Mesodermal cell (in vitro differentiated cells): ENCODE results near the gene ATP8B1.

ENCODE experiments used
- H3K27ac ChIP-seq: 2 replicates; pipeline ENCODE4 v1.7.0; 2013; ENCODE audit warnings: mild to moderate bottlenecking, low read depth, low read length, moderate library complexity; ENCODE audit not compliant: severe bottlenecking
- H3K36me3 ChIP-seq: 2 replicates; pipeline ENCODE4 v1.7.1; 2013; ENCODE audit warnings: mild to moderate bottlenecking, low read length, moderate library complexity; ENCODE audit not compliant: control insufficient read depth, insufficient read depth
- H3K4me1 ChIP-seq: one replicate; pipeline ENCODE4 v1.7.1; 2013; ENCODE audit warnings: mild to moderate bottlenecking, low read length; ENCODE audit not compliant: insufficient read depth, control insufficient read depth, poor library complexity, severe bottlenecking
- H3K4me3 ChIP-seq: 2 replicates; pipeline ENCODE4 v1.7.0; 2013; ENCODE audit warnings: low read length, control low read depth, mild to moderate bottlenecking; ENCODE audit not compliant: insufficient read depth, poor library complexity, severe bottlenecking; ENCODE audit errors: extremely low read depth
- H3K9me3 ChIP-seq: 2 replicates; pipeline ENCODE4 v1.7.1; 2013; ENCODE audit warnings: mild to moderate bottlenecking, low read length, moderate library complexity; ENCODE audit not compliant: control insufficient read depth
- WGBS, 2 experiments: methylation state at CpG; one replicate each; pipeline ENCODE4 v1.1.5; 2013; ENCODE audit warnings: missing lambda C conversion rate in 2 of 2; ENCODE audit not compliant: insufficient coverage in 2 of 2; 5-methylcytosine and 5-hydroxymethylcytosine counted together

Gene ATP8B1

DNA sequence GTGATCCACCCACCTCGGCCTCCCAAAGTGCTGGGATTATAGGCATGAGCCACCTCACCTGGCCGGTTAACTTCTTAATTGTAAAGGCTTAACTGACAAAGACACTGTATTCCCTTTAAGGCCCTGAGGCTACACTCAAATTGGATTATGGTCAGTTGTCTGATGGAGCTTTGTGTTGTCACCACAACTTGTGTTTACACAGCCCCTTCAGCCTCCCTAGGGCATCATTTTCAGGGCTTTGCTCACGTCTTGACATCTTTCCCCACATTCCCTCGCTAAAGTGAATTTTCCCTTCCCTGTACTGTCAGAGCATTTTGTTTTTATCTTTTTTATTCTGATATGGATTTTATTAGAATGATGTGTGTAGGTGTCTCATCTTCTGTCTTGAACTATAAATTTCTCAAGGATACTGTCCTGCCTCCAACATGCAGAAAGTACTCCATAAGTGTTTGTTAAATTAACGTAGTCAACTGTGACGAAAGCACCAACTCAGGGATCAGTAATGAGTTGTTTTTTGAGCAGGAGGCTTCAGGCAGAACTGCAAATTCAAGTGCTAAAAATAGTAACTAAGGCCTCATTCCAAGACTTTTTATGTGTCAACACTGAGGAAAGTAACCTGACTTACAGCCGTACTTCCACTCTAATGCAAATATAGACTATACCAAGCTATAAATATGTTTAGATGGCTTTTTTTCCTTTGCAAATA is 104.4 kb downstream of the ATP8B1 start:
- WGBS, 2 experiments, result 88% methylated on average over 1 to 4 of the region's 7 CpGs
- no peaks in the 10 kb centered on the region for H3K4me1 ChIP-seq
- no peak overlapping the region for H3K4me3 ChIP-seq
- H3K9me3 ChIP-seq, result no peaks in the 10 kb centered on the region
- no peaks in the 10 kb centered on the region for H3K36me3 ChIP-seq
- no peak overlapping the region for H3K27ac ChIP-seq

DNA sequence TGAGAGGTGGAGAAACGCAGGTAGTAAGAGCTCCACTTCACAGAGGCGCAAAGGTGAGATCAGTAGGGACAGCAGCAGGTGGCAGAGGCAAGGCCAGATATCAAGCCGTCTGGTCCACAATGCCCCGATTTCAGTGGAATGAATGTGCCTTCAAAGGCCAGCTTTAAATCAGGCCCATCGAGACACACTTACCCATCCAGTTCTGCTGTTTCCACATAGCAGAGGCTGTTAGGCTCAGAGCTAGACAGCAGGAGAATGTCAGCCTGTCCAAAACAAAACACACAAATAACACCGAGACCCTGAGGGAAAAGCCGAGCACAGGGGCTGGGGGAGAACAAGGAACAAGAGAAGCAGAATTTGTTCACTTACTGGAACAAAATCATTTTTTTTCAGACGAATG is 105.7 kb downstream of the ATP8B1 start:
- H3K4me1 ChIP-seq, result no peaks in the 10 kb centered on the region
- 86 to 88% methylated on average over 4 to 5 of the region's 8 CpGs for WGBS, 2 experiments
- no peak overlapping the region for H3K4me3 ChIP-seq
- no peak overlapping the region for H3K27ac ChIP-seq
- no peaks in the 10 kb centered on the region for H3K36me3 ChIP-seq
- no peaks in the 10 kb centered on the region for H3K9me3 ChIP-seq

GRCh38 chr18:57696271-57696670 is 106.8 kb downstream of the ATP8B1 start:
- Histone ChIP-seq H3K4me3 (no peak overlapping the region), H3K9me3 (no peaks in the 10 kb centered on the region), H3K36me3 (no peaks in the 10 kb centered on the region), H3K4me1 (no peaks in the 10 kb centered on the region), H3K27ac (no peak overlapping the region)
- 91 to 94% methylated on average over 7 of the region's 8 CpGs for WGBS, 2 experiments

- WGBS, 2 experiments, result no CpG with 5 or more reads among the region's 3 CpGs
- Histone ChIP-seq H3K36me3 (no peaks in the 10 kb centered on the region), H3K27ac (no peak overlapping the region), H3K4me3 (no peak overlapping the region), H3K4me1 (no peaks in the 10 kb centered on the region), H3K9me3 (no peaks in the 10 kb centered on the region)
These were observed 111.8 kb downstream of the ATP8B1 start for GRCh38 chr18:57691363-57691762.

- Histone ChIP-seq H3K36me3 (no peaks in the 10 kb centered on the region), H3K4me1 (no peaks in the 10 kb centered on the region), H3K9me3 (no peaks in the 10 kb centered on the region), H3K27ac (no peak overlapping the region), H3K4me3 (no peak overlapping the region)
- WGBS, 2 experiments, result 91 to 93% methylated on average over 7 to 8 of the region's 8 CpGs
These were observed 115.1 kb downstream of the ATP8B1 start for GRCh38 chr18:57687970-57688369.

- no peak overlapping the region for H3K4me3 ChIP-seq
These were observed 119.6 kb downstream of the ATP8B1 start for GRCh38 chr18:57683470-57683869.

DNA sequence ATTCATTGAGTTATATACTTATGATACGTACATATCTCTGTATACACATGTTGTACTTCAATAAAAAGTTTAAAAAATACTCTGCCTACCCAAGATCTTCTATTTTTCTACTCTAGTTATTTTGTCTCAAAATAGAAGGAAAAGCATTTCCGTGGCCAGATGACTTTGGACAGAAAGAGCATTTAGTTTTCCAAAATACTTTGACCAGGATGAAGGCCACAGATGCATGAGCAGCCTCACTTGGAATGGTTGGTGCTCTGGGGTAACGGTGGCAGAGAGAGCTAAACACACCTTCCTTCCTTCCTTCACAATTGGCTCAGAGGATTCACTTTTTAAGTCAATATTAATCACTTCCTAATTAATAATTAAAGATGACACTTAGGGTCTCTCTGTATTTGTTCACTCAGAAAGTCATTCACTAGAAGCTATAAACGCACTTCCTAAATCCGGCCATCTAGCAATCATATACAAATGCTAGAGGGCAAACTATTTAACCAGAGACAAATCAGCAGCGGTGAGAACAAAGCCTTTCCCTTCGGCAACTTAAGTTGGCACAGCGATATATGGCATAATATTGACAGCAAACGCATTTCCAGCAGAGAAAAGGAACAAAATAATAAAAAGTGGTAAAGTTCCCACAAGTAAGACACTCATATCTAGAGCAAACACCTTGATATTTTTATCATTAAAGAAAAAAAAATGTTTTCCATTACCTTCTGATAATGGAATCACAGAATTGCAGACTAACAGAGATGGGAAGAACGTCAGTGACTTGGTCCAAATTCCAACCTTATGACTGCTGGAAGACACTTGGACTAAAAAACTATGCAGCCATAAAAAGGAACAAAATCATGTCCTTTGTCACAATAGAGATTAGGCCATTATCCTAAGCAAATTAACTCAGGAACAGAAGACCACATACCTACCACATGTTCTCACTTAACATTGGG is 125.6 kb downstream of the ATP8B1 start:
- no peaks in the 10 kb centered on the region for H3K36me3 ChIP-seq
- H3K4me1 ChIP-seq, result no peaks in the 10 kb centered on the region
- no peaks in the 10 kb centered on the region for H3K9me3 ChIP-seq
- 98 to 99% methylated on average over 4 to 6 of the region's 10 CpGs for WGBS, 2 experiments
- H3K27ac ChIP-seq, result no peak overlapping the region
- H3K4me3 ChIP-seq, result no peak overlapping the region

More at GRCh38 chr18:57683470-57683869, 119.6 kb downstream of the ATP8B1 start:
- Histone ChIP-seq H3K4me1 (no peaks in the 10 kb centered on the region), H3K9me3 (no peaks in the 10 kb centered on the region), H3K27ac (no peak overlapping the region), H3K36me3 (no peaks in the 10 kb centered on the region)

- no peaks in the 10 kb centered on the region for H3K4me1 ChIP-seq
- WGBS, 2 experiments, result 94% methylated on average over 4 of the region's 5 CpGs
- H3K4me3 ChIP-seq, result no peak overlapping the region
- H3K36me3 ChIP-seq, result no peaks in the 10 kb centered on the region
- H3K27ac ChIP-seq, result no peak overlapping the region
- no peaks in the 10 kb centered on the region for H3K9me3 ChIP-seq
These were observed 128.2 kb downstream of the ATP8B1 start for GRCh38 chr18:57674891-57675290.

DNA sequence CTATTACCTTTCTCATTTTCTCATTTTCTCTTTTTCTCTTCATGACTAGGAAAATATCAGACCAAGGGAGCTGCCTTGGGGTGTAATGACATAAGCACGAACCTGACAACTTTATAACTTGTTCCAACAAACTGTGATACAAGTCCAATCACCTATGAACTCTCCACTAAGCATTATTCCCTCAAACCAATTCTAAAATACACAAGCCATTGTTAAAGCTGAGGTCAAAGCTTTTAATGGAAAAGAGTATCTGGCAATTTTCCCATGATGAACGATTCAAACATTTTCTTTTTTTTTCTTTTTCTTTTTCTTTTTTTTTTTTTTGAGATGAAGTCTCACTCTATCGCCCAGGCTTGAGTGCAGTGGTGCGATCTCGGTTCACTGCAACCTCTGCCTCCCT is 133.1 kb downstream of the ATP8B1 start:
- H3K4me1 ChIP-seq, result no peaks in the 10 kb centered on the region
- WGBS, 2 experiments, result 86 to 93% methylated on average over 1 to 3 of the region's 5 CpGs
- no peak overlapping the region for H3K27ac ChIP-seq
- no peaks in the 10 kb centered on the region for H3K9me3 ChIP-seq
- no peak overlapping the region for H3K4me3 ChIP-seq
- no peaks in the 10 kb centered on the region for H3K36me3 ChIP-seq

GRCh38 chr18:57668021-57668420 is 135.1 kb downstream of the ATP8B1 start:
- WGBS, 2 experiments, result 71% methylated on average over 3 of the region's 4 CpGs; no CpG with 5 or more reads in 1 of the 2 experiments
- no peaks in the 10 kb centered on the region for H3K36me3 ChIP-seq
- no peaks in the 10 kb centered on the region for H3K4me1 ChIP-seq
- H3K9me3 ChIP-seq, result no peaks in the 10 kb centered on the region
- no peak overlapping the region for H3K4me3 ChIP-seq
- no peak overlapping the region for H3K27ac ChIP-seq
